GM18867 (cell line): Measurements from ENCODE around the gene SVBP.
"Not testable (repeated sequence)": the region's sequence is repeated elsewhere in the genome, so short reads cannot be mapped to it uniquely, and the experiment has no call there.

ENCODE experiments used
- ATAC-seq: cut with Tn5 transposase; IDR thresholded peaks from one replicate; pipeline ENCODE4 v1.9.1; 2021; ENCODE audit warnings: mild to moderate bottlenecking, moderate library complexity; ENCODE audit not compliant: unreplicated experiment

The SVBP gene

GRCh38 chr1:42841440-42842147 is 24.4 kb upstream of the SVBP start:
- no peak for ATAC-seq

GRCh38 chr1:42841010-42841409 is 23.8 kb upstream of the SVBP start:
- no peak for ATAC-seq

- ATAC-seq: no peak
Observed at GRCh38 chr1:42838482-42839190, 21.4 kb upstream of the SVBP start.

- no peak for ATAC-seq
Observed at GRCh38 chr1:42837709-42838108, 20.5 kb upstream of the SVBP start.

- no peak for ATAC-seq
Observed at GRCh38 chr1:42835422-42835821, 18.2 kb upstream of the SVBP start.

GRCh38 chr1:42834803-42835202 is 17.6 kb upstream of the SVBP start:
- no peak for ATAC-seq

GRCh38 chr1:42833981-42834380 is 16.8 kb upstream of the SVBP start:
- ATAC-seq: no peak

GRCh38 chr1:42832641-42833240 is 15.5 kb upstream of the SVBP start:
- ATAC-seq: no peak

GRCh38 chr1:42831273-42831672 is 14.1 kb upstream of the SVBP start:
- ATAC-seq: no peak

- ATAC-seq: no peak
Observed at GRCh38 chr1:42830631-42831030, 13.4 kb upstream of the SVBP start.

- ATAC-seq: no peak
Observed at GRCh38 chr1:42825036-42825851, 8.0 kb upstream of the SVBP start.

- no peak for ATAC-seq
Observed at GRCh38 chr1:42824481-42825035, 7.4 kb upstream of the SVBP start.

- ATAC-seq: no peak
Observed at GRCh38 chr1:42822800-42823392, 5.7 kb upstream of the SVBP start.

- no peak for ATAC-seq
Observed at GRCh38 chr1:42821690-42822089, 4.5 kb upstream of the SVBP start.

- ATAC-seq: no peak
Observed at GRCh38 chr1:42820813-42821212, 3.6 kb upstream of the SVBP start.

GRCh38 chr1:42817976-42818375 is 779 bp upstream of the SVBP start:
- no peak for ATAC-seq

- ATAC-seq: no peak
Observed at GRCh38 chr1:42817440-42817767, 207 bp upstream of the SVBP start.

- ATAC-seq: no peak
Observed at GRCh38 chr1:42815941-42816584, 1.1 kb downstream of the SVBP start.

GRCh38 chr1:42814815-42815214 is 2.4 kb downstream of the SVBP start:
- not testable (repeated sequence) for ATAC-seq

- no peak for ATAC-seq
Observed at GRCh38 chr1:42807056-42807668, 10.0 kb downstream of the SVBP start.
